Mesenchymal stem cell (in vitro differentiated cells and primary cell): ENCODE measurements around the gene RIMBP2.

ENCODE experiments used
- DNase-seq: peaks from one replicate; pipeline ENCODE4 v3.0.0-alpha.2; 2013
- H2AFZ ChIP-seq: one replicate; pipeline ENCODE4 v1.6.1; 2013; ENCODE audit warnings: low read depth, mild to moderate bottlenecking, control low read depth, inconsistent platforms, low read length, moderate library complexity
- H2AK5ac ChIP-seq: 2 replicates; pipeline ENCODE4 v1.6.1; 2013; ENCODE audit warnings: low read length, moderate library complexity, mild to moderate bottlenecking, inconsistent platforms; ENCODE audit not compliant: severe bottlenecking
- H2BK120ac ChIP-seq: one replicate; pipeline ENCODE4 v1.6.1; 2013; ENCODE audit warnings: low read depth, mild to moderate bottlenecking, inconsistent platforms, low read length, moderate library complexity
- H2BK12ac ChIP-seq, 2 experiments: one replicate each; pipeline ENCODE4 v1.6.1; 2013; ENCODE audit warnings: inconsistent platforms in 2 of 2, low read length in 2 of 2, mild to moderate bottlenecking in 2 of 2, moderate library complexity in 2 of 2, control low read depth in 1 of 2
- H2BK15ac ChIP-seq: one replicate; pipeline ENCODE4 v1.6.1; 2013; ENCODE audit warnings: mild to moderate bottlenecking, low read depth, inconsistent platforms; ENCODE audit not compliant: poor library complexity, severe bottlenecking
- H2BK5ac ChIP-seq: 2 replicates; pipeline ENCODE4 v1.6.1; 2013; ENCODE audit warnings: low read depth, mild to moderate bottlenecking, low read length, control low read depth, inconsistent platforms; ENCODE audit not compliant: poor library complexity, severe bottlenecking
- H3K14ac ChIP-seq, 2 experiments: one replicate each; pipeline ENCODE4 v1.6.1; 2013; ENCODE audit warnings: inconsistent platforms in 2 of 2, low read length in 2 of 2, control low read depth in 1 of 2, mild to moderate bottlenecking in 1 of 2, moderate library complexity in 1 of 2
- H3K18ac ChIP-seq, 2 experiments: one replicate each; pipeline ENCODE4 v1.6.1; 2013; ENCODE audit warnings: inconsistent platforms in 2 of 2, low read length in 2 of 2, control low read depth in 1 of 2, low read depth in 1 of 2, mild to moderate bottlenecking in 1 of 2
- H3K23ac ChIP-seq, 2 experiments: one replicate each; pipeline ENCODE4 v1.6.1; 2013; ENCODE audit warnings: inconsistent platforms in 2 of 2, low read length in 2 of 2, mild to moderate bottlenecking in 2 of 2, moderate library complexity in 2 of 2, control low read depth in 1 of 2
- H3K27ac ChIP-seq: 2 replicates; pipeline ENCODE4 v1.5.1; 2013; ENCODE audit warnings: mild to moderate bottlenecking, moderate library complexity, low read length, control low read depth, inconsistent platforms; ENCODE audit not compliant: poor library complexity, severe bottlenecking
- H3K27me3 ChIP-seq, 2 experiments: 2 replicates each; pipeline versions ENCODE4 v1.6.1 to v1.7.0; 2013; ENCODE audit warnings: low read length in 2 of 2, mild to moderate bottlenecking in 2 of 2, moderate library complexity in 2 of 2, control low read depth in 1 of 2, inconsistent platforms in 1 of 2; ENCODE audit not compliant: control insufficient read depth in 1 of 2, insufficient read depth in 1 of 2
- H3K36me3 ChIP-seq, 2 experiments: 2 replicates each; pipeline versions ENCODE4 v1.6.1 to v1.7.0; 2013; ENCODE audit warnings: low read length in 2 of 2, control low read depth in 1 of 2, inconsistent platforms in 1 of 2, low read depth in 1 of 2, mild to moderate bottlenecking in 1 of 2; ENCODE audit not compliant: insufficient read depth in 2 of 2, control insufficient read depth in 1 of 2
- H3K4ac ChIP-seq, 2 experiments: one replicate each; pipeline ENCODE4 v1.6.1; 2013; ENCODE audit warnings: inconsistent platforms in 2 of 2, low read length in 2 of 2, mild to moderate bottlenecking in 2 of 2, moderate library complexity in 2 of 2, control low read depth in 1 of 2, low read depth in 1 of 2
- H3K4me1 ChIP-seq: 2 replicates; pipeline ENCODE4 v1.6.1; 2013; ENCODE audit warnings: low read depth, low read length, control low read depth; ENCODE audit not compliant: control insufficient read depth, insufficient read depth
- H3K4me2 ChIP-seq: 2 replicates; pipeline ENCODE4 v1.6.1; 2013; ENCODE audit warnings: low read length, mild to moderate bottlenecking, inconsistent platforms; ENCODE audit not compliant: poor library complexity, severe bottlenecking
- H3K4me3 ChIP-seq, 2 experiments: 2 replicates each; pipeline versions ENCODE4 v1.5.1 to v1.7.0; 2013; ENCODE audit warnings: low read length in 2 of 2, mild to moderate bottlenecking in 2 of 2, control low read depth in 1 of 2, low read depth in 1 of 2; ENCODE audit not compliant: insufficient read depth in 1 of 2
- H3K79me1 ChIP-seq: replicated peaks from 2 replicates; pipeline ENCODE4 v1.6.1; 2013; ENCODE audit warnings: mild to moderate bottlenecking, control low read depth, low read length, inconsistent platforms; ENCODE audit not compliant: poor library complexity, severe bottlenecking
- H3K9ac ChIP-seq: 2 replicates; pipeline ENCODE4 v1.7.0; 2013; ENCODE audit warnings: mild to moderate bottlenecking, low read length, moderate library complexity
- H3K9me3 ChIP-seq: 2 replicates; pipeline ENCODE4 v1.7.0; 2013; ENCODE audit warnings: mild to moderate bottlenecking, low read length; ENCODE audit not compliant: control insufficient read depth
- H4K8ac ChIP-seq: one replicate; pipeline ENCODE4 v1.6.1; 2013; ENCODE audit warnings: inconsistent platforms, mild to moderate bottlenecking, low read length, moderate library complexity
- H4K91ac ChIP-seq: one replicate; pipeline ENCODE4 v1.6.1; 2013; ENCODE audit warnings: mild to moderate bottlenecking, low read length, inconsistent platforms
- WGBS: methylation state at CpG from one replicate; pipeline ENCODE4 v1.1.7; 2013; ENCODE audit warnings: mixed read lengths; 5-methylcytosine and 5-hydroxymethylcytosine counted together

Gene RIMBP2

GRCh38 chr12:130396667-130397066 is 319.4 kb downstream of the RIMBP2 start:
- Histone ChIP-seq H2BK120ac (no peak overlapping the region), H3K9ac (no peak overlapping the region), H3K27me3 (no peaks in the 10 kb centered on the region), H4K91ac (no peak overlapping the region), H2BK5ac (no peak overlapping the region), H3K36me3 (no peaks in the 10 kb centered on the region), H4K8ac (no peak overlapping the region), H3K9me3 (no peaks in the 10 kb centered on the region), H3K14ac (no peak overlapping the region), H3K27ac (no peak overlapping the region), H2BK12ac (no peak overlapping the region), H3K18ac (no peak overlapping the region), H3K4me3 (no peak overlapping the region), H3K4ac (no peak overlapping the region), H3K23ac (no peak overlapping the region), H3K4me2 (no peak overlapping the region), H3K4me1 (no peaks in the 10 kb centered on the region), H2AK5ac (no peak overlapping the region), H2AFZ (no peak overlapping the region), H3K79me1 (no peaks in the 10 kb centered on the region), H2BK15ac (no peak overlapping the region)
- no peak for DNase-seq
- WGBS, result 59% methylated on average over 2 of the region's 2 CpGs

GRCh38 chr12:130394906-130395305 is 321.2 kb downstream of the RIMBP2 start:
- H4K91ac ChIP-seq, result no peak overlapping the region
- H3K14ac ChIP-seq, result no peak overlapping the region
- no peak overlapping the region for H3K27ac ChIP-seq
- no peak overlapping the region for H3K4me2 ChIP-seq
- H3K79me1 ChIP-seq, result no peaks in the 10 kb centered on the region
- DNase-seq, result no peak
- no peak overlapping the region for H2AK5ac ChIP-seq
- H3K4me3 ChIP-seq, result no peak overlapping the region
- no peak overlapping the region for H2BK15ac ChIP-seq
- H3K27me3 ChIP-seq, result no peaks in the 10 kb centered on the region
- no peak overlapping the region for H2BK12ac ChIP-seq
- H3K4ac ChIP-seq, result no peak overlapping the region
- 57% methylated on average over 3 of the region's 4 CpGs for WGBS
- no peak overlapping the region for H2BK120ac ChIP-seq
- no peaks in the 10 kb centered on the region for H3K4me1 ChIP-seq
- no peak overlapping the region for H3K18ac ChIP-seq
- no peak overlapping the region for H3K9ac ChIP-seq
- H3K9me3 ChIP-seq, result no peaks in the 10 kb centered on the region
- no peak overlapping the region for H2AFZ ChIP-seq
- no peak overlapping the region for H4K8ac ChIP-seq
- H3K23ac ChIP-seq, result no peak overlapping the region
- no peaks in the 10 kb centered on the region for H3K36me3 ChIP-seq
- H2BK5ac ChIP-seq, result no peak overlapping the region

GRCh38 chr12:130391186-130391585 is 324.9 kb downstream of the RIMBP2 start:
- H3K27ac ChIP-seq, result no peak overlapping the region
- H3K9me3 ChIP-seq, result no peaks in the 10 kb centered on the region
- H3K79me1 ChIP-seq, result no peaks in the 10 kb centered on the region
- H4K8ac ChIP-seq, result no peak overlapping the region
- H3K14ac ChIP-seq, result no peak overlapping the region
- no peak for DNase-seq
- no peak overlapping the region for H3K18ac ChIP-seq
- H2BK5ac ChIP-seq, result no peak overlapping the region
- H3K4me2 ChIP-seq, result no peak overlapping the region
- no peak overlapping the region for H3K4ac ChIP-seq
- no peak overlapping the region for H2AFZ ChIP-seq
- no peak overlapping the region for H4K91ac ChIP-seq
- no peak overlapping the region for H2AK5ac ChIP-seq
- H2BK15ac ChIP-seq, result no peak overlapping the region
- H3K23ac ChIP-seq, result no peak overlapping the region
- H3K36me3 ChIP-seq, result no peaks in the 10 kb centered on the region
- no peak overlapping the region for H3K4me3 ChIP-seq
- H2BK120ac ChIP-seq, result no peak overlapping the region
- 84% methylated on average over 11 of the region's 14 CpGs for WGBS
- no peaks in the 10 kb centered on the region for H3K4me1 ChIP-seq
- no peak overlapping the region for H3K9ac ChIP-seq
- H2BK12ac ChIP-seq, result no peak overlapping the region
- H3K27me3 ChIP-seq, result no peaks in the 10 kb centered on the region

GRCh38 chr12:130385193-130385592 is 330.9 kb downstream of the RIMBP2 start:
- Histone ChIP-seq H3K23ac (no peak overlapping the region), H3K9ac (no peak overlapping the region), H3K4me3 (no peak overlapping the region), H3K14ac (no peak overlapping the region), H2BK12ac (no peak overlapping the region), H2AFZ (no peak overlapping the region), H2BK15ac (no peak overlapping the region), H4K8ac (no peak overlapping the region), H3K18ac (no peak overlapping the region), H3K79me1 (no peaks in the 10 kb centered on the region), H2BK5ac (no peak overlapping the region), H3K36me3 (no peaks in the 10 kb centered on the region), H3K27ac (no peak overlapping the region), H3K9me3 (peaks cover 2% of the 10 kb centered on the region), H2AK5ac (no peak overlapping the region), H3K27me3 (no peaks in the 10 kb centered on the region), H3K4me1 (no peaks in the 10 kb centered on the region), H4K91ac (no peak overlapping the region), H2BK120ac (no peak overlapping the region), H3K4ac (no peak overlapping the region), H3K4me2 (no peak overlapping the region)
- DNase-seq, result no peak
- WGBS, result 100% methylated on average over 4 of the region's 4 CpGs
